Osteoblast (primary cell): ENCODE measurements around the gene CLC. TPM values are rescaled to one million over a fixed set of nuclear protein-coding genes. Genes with fewer than 3 reads are reported as not detected.

Source experiments
- DNase-seq: peaks from one replicate; pipeline ENCODE4 v3.0.0; 2011; ENCODE audit warnings: low spot score, mixed read lengths; ENCODE audit not compliant: insufficient read length; ENCODE audit errors: missing footprints
- H2AFZ ChIP-seq: 2 replicates; pipeline ENCODE4 v1.6.0; 2011; ENCODE audit warnings: mild to moderate bottlenecking, low read length
- H3K27ac ChIP-seq: 2 replicates; pipeline ENCODE4 v1.5.1; 2011; ENCODE audit warnings: mild to moderate bottlenecking, low read depth, low read length, moderate library complexity
- H3K27me3 ChIP-seq: 2 replicates; pipeline ENCODE4 v1.6.0; 2012; ENCODE audit warnings: mild to moderate bottlenecking, control low read depth, inconsistent platforms, low read length, moderate library complexity; ENCODE audit not compliant: insufficient read depth
- H3K36me3 ChIP-seq: 2 replicates; pipeline ENCODE4 v1.5.1; 2011; ENCODE audit warnings: mild to moderate bottlenecking, low read length, control low read depth, moderate library complexity; ENCODE audit not compliant: insufficient read depth
- H3K4me1 ChIP-seq: 2 replicates; pipeline ENCODE4 v1.5.1; 2011; ENCODE audit warnings: mild to moderate bottlenecking, low read length, control low read depth, moderate library complexity; ENCODE audit not compliant: insufficient read depth
- H3K4me2 ChIP-seq: 2 replicates; pipeline ENCODE4 v1.6.0; 2011; ENCODE audit warnings: mild to moderate bottlenecking, low read length; ENCODE audit not compliant: insufficient read depth
- H3K4me3 ChIP-seq: fragments of 200-600 bp; sonication (generic); 3 replicates; pipeline ENCODE4 v1.5.1; 2012; ENCODE audit warnings: mild to moderate bottlenecking, low read length, inconsistent platforms; ENCODE audit not compliant: insufficient read depth
- H3K79me2 ChIP-seq: 2 replicates; pipeline ENCODE4 v1.6.0; 2012; ENCODE audit warnings: mild to moderate bottlenecking, low read length, control low read depth, inconsistent platforms; ENCODE audit not compliant: insufficient read depth
- H3K9me3 ChIP-seq: 2 replicates; pipeline ENCODE4 v1.5.1; 2011; ENCODE audit warnings: low read depth, low read length, control low read depth
- H4K20me1 ChIP-seq: 2 replicates; pipeline ENCODE4 v1.6.0; 2012; ENCODE audit warnings: mild to moderate bottlenecking, low read length, control low read depth; ENCODE audit not compliant: insufficient read depth
- total RNA-seq: library from RNA; depleted of rRNA; stranded (reverse); fragments of >200 nt; gene quantifications from 2 replicates; pipeline ENCODE4 v1.2.3, GENCODE V29; 2012
- TF ChIP-seq, protein P1 (sequence below): IDR thresholded peaks from 2 replicates; pipeline ENCODE4 v1.5.1; 2011; ENCODE audit warnings: mild to moderate bottlenecking, low read depth, low read length, moderate library complexity; ENCODE audit errors: extremely low read depth

CLC gene
- total RNA-seq, 1 donor: not detected

DNA sequence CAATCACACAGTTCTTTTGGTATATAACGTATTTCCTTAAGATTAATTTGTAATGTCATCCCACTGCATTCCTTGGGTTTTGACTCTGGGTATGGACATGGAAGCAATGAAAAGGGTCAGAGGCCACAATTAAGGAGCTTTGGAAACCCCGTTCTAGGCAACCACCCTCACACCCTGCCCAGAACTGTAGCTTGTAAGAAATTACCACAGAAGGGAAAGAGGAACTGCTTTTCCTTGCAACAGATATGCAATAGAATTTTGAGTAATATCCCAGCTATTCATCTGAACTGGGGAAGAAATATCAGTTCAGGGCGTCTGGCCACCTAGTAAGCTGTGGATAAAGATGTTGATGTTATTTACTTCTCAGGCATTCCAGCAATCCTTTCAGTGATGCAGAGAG is 985 bp upstream of the CLC start:
- TF ChIP-seq, protein P1, sequence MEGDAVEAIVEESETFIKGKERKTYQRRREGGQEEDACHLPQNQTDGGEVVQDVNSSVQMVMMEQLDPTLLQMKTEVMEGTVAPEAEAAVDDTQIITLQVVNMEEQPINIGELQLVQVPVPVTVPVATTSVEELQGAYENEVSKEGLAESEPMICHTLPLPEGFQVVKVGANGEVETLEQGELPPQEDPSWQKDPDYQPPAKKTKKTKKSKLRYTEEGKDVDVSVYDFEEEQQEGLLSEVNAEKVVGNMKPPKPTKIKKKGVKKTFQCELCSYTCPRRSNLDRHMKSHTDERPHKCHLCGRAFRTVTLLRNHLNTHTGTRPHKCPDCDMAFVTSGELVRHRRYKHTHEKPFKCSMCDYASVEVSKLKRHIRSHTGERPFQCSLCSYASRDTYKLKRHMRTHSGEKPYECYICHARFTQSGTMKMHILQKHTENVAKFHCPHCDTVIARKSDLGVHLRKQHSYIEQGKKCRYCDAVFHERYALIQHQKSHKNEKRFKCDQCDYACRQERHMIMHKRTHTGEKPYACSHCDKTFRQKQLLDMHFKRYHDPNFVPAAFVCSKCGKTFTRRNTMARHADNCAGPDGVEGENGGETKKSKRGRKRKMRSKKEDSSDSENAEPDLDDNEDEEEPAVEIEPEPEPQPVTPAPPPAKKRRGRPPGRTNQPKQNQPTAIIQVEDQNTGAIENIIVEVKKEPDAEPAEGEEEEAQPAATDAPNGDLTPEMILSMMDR: no peak
- no peak overlapping the region for H3K4me2 ChIP-seq
- no peaks in the 10 kb centered on the region for H3K27me3 ChIP-seq
- H3K9me3 ChIP-seq: no peaks in the 10 kb centered on the region
- H3K27ac ChIP-seq: no peak overlapping the region
- no peak overlapping the region for H2AFZ ChIP-seq
- DNase-seq: no peak
- no peaks in the 10 kb centered on the region for H4K20me1 ChIP-seq
- H3K79me2 ChIP-seq: no peaks in the 10 kb centered on the region
- no peaks in the 10 kb centered on the region for H3K36me3 ChIP-seq
- H3K4me3 ChIP-seq: no peak overlapping the region
- H3K4me1 ChIP-seq: no peaks in the 10 kb centered on the region

DNA sequence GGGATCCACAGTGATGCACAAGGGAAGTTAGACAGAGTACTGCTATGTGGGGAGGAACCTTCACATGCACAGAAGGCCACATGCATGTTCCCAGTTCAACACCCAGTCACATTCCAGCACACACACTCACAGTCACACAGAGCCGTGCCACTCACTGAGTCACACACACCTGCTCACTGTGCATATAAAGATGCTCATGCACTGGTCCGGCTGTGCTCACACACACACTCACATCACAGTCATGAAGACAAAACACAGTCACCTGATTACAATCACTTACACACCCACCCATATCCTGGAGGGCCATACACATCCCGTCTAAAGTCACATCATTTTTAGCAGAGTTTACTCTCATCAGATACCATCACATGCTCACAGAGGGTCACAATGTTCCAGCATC is 478 bp downstream of the CLC start:
- H3K36me3 ChIP-seq: no peaks in the 10 kb centered on the region
- H4K20me1 ChIP-seq: no peaks in the 10 kb centered on the region
- H3K27me3 ChIP-seq: no peaks in the 10 kb centered on the region
- H3K4me3 ChIP-seq: no peak overlapping the region
- no peaks in the 10 kb centered on the region for H3K9me3 ChIP-seq
- no peak overlapping the region for H2AFZ ChIP-seq
- H3K79me2 ChIP-seq: no peaks in the 10 kb centered on the region
- H3K27ac ChIP-seq: no peak overlapping the region
- no peaks in the 10 kb centered on the region for H3K4me1 ChIP-seq
- peak; percentile 15 for DNase-seq
- no peak overlapping the region for H3K4me2 ChIP-seq
- TF ChIP-seq, protein P1: no peak

DNA sequence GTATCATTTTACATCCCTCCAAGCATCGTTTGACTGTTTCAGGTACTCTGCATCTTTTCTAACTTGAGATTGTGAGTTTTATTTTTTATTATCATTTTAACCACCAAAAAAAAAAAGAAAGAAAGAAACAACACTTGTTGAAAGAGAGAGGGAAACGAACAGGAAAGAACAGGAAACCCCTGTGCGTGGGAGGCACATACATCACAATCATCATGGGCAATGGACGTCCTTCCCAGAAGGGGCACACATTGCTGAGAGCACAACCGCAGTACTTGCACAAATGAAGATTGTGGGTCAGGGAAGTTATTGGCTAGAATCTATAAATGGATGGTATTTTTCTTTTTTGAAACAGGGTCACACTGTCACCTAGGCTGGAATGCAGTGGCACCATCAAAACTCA is 1.7 kb downstream of the CLC start:
- Histone ChIP-seq H3K4me2 (no peak overlapping the region), H3K36me3 (no peaks in the 10 kb centered on the region), H3K27ac (no peak overlapping the region), H3K4me3 (no peak overlapping the region), H3K4me1 (no peaks in the 10 kb centered on the region), H3K79me2 (no peaks in the 10 kb centered on the region), H4K20me1 (no peaks in the 10 kb centered on the region), H3K27me3 (no peaks in the 10 kb centered on the region), H2AFZ (no peak overlapping the region), H3K9me3 (no peaks in the 10 kb centered on the region)
- no peak for DNase-seq
- TF ChIP-seq, protein P1: no peak

DNA sequence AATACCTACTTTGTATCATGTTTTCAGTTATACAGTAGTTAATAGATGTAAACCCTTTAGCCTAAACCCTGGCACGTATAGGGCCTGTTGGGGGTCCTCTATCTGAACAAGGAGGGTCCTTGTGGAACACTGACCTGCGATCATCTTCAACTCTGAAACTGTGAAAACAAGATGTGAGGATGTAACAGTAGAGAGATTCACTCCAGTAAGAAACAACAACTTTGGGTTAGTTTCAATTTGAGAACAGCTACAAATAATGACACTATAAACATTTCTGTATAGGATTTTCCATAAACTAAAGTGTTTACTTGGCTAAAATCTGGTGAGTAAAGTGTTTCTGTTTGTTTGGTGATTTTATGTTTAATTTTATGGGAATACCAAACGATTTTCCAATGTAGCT is 2.1 kb downstream of the CLC start:
- H3K9me3 ChIP-seq: no peaks in the 10 kb centered on the region
- H4K20me1 ChIP-seq: no peaks in the 10 kb centered on the region
- TF ChIP-seq, protein P1: no peak
- DNase-seq: no peak
- no peaks in the 10 kb centered on the region for H3K36me3 ChIP-seq
- H2AFZ ChIP-seq: no peak overlapping the region
- no peak overlapping the region for H3K27ac ChIP-seq
- H3K79me2 ChIP-seq: no peaks in the 10 kb centered on the region
- H3K4me2 ChIP-seq: no peak overlapping the region
- no peaks in the 10 kb centered on the region for H3K4me1 ChIP-seq
- no peak overlapping the region for H3K4me3 ChIP-seq
- no peaks in the 10 kb centered on the region for H3K27me3 ChIP-seq
